ENCODE results near the gene MON2.
"Not testable (repeated sequence)": the region's sequence is repeated elsewhere in the genome, so short reads cannot be mapped to it uniquely, and the experiment has no call there.

MON2 gene

DNA sequence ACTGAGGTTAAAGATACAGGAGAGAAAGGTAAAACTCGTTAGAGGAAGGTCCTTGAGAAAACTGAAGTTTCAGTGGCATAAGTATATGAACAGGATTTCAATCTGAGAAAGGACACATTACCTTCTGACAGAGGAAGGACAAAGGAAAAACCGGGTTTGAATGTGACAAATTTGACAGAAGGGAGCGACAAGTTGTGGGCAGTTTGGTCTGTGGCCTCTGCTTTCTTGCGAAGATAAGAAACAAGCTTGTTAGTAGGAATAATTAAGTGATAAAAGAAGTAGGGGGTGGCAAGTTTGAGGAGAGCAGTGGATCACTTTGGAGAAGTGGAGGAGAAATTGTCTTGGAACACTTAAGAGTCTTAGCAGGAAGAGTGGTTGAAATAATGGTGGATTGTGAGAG, 5.1 kb downstream of the MON2 start:
- no peak for DNase-seq

DNA sequence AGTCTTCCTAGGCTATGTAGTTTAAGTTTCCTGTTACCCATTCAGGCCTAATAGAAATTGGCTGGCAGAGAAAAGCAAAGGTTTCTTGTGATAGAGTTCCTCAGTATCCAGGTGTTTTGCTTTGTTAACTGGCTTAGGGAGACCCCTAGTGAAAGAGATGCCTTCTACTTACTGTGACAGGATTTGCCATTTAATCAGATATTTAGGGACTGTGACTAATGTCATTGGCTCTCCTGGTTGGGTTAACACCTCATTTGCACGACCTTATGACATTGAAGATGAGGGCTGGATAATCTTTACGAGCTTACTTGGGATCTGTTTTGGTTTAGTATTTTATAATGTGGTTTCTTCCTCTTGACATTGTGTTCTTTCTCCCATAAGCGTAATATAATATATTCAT, 5.8 kb downstream of the MON2 start:
- DNase-seq: no peak

DNA sequence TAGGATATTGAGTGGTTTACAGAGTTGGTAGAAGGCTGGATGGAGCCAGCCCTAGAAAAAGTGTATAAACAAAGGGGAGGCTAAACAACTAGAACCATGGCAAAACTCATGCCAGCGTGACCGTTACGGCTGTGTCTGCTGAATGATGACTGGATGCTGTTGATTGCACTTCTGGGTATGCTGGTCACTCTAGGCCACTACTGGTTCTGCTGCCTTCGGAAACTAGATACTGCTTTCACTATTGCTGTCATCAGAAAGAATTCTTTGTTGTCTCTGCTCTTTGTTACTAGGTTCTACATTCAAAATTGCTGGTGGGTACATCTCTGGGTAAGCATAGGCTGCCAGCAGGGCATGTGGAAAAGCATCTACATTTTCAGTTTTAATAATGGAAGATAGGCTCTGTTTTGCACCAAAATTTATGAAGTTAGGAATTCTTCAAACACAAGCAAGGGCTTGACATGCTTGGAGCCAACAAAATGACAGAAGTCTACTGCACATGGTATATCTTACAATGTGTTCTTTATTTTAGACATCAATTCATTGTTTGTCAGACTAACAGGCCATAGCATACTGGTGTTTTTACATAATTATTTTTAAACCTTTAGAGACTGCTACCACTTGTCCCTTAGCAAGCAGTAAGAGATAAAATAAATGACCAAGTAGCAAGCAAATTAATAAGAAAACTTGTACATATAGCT, 15.4 kb downstream of the MON2 start:
- DNase-seq: no peak

DNA sequence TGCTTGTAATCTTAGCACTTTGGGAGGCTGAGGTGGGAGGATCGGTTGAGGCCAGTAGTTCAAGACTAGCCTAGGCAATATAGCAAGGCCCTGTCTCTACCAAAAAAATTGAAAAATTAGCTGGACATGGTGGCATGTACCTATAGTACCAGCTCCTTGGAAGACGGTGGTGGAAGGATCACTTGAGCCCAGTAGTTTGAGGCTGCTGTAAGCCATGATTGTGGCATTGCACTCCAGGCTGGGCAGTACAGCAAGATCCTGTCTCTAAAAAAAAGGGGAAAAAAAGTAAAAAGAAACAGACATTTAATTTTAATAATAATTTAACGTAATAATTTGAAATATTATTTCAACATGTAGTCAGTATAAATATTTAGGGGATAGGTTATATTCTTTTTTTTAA, 16.1 kb downstream of the MON2 start:
- no peak for DNase-seq

DNA sequence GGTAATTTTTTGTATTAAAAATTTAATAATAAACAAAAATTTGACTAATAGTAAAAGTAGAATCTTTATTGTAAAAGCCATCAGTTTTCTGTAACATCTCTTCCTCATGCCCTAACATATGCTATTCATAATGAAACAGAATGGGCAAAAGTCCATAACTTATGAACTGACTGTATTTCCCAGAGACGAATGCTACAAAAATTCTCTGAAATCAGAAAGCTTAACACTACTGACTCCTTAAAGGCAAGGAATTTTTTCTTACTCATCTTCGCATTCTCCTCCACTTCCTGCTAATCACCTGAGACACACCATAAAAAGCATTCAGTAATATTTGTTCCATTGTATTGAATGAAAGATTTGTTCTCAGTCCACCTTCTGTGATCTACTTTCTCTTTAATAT, 17.6 kb downstream of the MON2 start:
- DNase-seq: no peak

DNA sequence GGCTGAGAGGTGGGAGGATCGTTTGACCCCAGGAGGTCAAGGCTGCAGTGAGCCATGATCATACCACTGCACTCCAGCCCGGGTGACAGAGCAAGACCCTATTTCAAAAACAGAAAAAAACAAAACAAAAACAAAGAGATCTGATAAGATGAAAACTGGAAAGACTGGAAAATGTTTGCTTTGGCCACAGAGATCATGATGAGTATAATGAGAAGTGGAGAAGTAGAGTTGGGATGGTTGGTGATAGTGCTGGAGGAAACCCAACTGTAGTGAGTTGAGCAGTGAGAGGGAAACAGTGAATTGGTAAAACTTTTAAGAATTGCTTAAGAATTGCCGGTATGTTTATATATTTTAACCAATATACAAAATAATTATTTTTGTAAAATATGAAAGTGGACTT, 39.2 kb downstream of the MON2 start:
- DNase-seq: no peak

DNA sequence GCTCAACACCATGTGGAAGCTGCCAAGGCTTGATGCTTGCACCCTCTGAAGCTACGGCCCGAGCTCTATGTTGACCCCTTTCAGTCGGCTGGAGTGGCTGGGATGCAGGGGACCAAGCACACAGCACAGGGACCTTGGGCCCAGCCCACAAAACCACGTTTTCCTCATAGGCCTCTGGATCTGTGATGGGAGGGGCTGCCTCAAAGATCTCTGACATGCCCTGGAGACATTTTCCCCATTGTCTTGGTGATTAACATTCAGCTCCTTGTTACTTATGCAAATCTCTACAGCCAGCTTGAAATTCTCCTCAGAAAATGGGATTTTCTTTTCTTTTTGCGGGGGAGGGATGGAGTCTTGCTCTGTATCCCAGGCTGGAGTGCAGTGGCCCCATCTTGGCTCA, 46.3 kb downstream of the MON2 start:
- DNase-seq: no peak

DNA sequence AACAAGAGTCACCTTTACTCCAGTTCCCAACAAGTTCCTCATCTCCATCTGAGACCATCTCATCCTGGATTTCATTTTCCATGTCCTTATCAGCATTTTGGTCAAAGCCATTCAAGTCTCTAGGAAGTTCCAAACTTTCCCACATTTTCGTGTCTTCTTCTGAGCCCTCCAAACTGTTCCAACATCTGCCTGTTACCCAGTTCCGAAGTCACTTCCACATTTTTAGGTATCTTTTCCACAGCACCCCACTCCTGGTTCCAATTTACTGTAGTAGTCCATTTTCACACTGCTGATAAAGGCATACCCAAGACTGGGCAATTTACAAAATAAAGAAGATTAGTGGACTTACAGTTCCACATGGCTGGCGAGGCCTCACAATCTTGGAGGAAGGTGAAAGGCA, 47.5 kb downstream of the MON2 start:
- not testable (repeated sequence) for DNase-seq

DNA sequence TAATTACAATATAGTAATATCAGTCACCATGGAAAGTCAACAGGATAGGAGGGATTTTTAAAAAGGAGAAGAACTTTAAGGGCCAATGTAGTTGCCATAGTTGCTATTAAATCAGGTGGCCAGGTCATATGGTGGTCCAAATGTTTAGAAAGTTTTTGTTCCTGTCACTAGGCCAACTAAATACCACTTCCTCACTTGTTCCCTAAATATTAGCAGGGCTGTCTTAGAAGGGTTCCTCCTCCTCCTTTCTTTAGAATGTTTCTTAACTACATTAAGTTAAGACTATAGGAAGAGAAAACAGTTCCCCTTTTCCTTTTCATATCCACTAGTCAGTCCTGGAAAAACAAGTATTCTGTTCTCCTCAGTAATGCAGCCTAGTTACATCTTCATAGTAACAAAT, 50.3 kb downstream of the MON2 start:
- no peak for DNase-seq

DNA sequence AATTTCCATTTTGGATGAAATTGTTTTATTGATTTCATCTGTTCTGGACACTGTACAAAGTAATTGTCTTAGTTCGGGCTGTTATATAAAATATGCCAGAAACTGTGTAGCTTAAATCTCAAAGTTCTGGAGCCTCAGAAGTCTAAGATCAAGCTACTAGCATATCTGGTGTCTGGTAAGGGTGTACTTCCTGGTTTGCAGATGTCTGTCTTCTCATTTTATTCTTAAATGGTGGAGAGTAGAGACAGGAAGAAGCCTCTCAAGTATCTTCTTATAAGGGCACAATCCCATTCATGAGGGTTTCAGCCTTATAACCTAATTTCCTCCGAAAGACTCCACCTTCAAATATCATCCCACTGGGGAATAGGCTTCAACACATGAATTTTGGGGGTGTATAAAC, 51.3 kb downstream of the MON2 start:
- DNase-seq: no peak

DNA sequence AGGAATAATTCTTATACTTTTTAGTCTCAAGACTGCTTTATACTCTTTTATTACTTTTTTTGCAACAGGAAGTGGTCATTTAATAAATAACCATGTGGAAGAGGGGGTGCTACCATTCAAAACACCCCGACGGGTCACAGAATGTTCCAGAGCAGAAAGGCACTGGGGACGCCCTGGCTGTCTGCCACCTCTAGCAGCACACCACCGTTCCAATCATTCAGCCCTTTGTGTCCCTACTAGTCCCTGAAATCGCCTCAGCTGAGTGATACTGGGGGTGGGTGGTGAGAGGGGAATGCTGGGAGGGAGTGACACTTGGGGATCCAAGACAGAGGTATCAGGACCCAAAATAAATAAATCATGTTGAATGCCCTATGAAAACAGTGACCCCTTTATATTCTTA, 52.4 kb downstream of the MON2 start:
- no peak for DNase-seq

DNA sequence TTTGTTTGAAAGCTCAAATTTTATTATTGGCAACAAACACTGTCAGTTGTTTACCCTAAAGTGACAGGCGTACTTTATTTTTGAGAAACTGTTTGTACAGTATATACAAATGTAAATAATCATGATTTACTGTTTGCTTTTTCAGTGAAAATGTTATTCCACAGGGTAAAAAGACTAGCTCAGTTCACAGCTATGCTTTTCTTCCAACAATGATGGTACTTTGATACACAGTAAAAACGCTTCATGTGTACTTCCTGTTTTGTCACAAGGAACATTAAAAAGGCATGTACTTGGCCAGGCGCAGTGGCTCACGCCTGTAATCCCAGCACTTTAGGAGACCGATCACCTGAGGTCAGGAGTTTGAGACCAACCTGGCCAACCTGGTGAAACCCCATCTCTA, 53.7 kb downstream of the MON2 start:
- no peak for DNase-seq

DNA sequence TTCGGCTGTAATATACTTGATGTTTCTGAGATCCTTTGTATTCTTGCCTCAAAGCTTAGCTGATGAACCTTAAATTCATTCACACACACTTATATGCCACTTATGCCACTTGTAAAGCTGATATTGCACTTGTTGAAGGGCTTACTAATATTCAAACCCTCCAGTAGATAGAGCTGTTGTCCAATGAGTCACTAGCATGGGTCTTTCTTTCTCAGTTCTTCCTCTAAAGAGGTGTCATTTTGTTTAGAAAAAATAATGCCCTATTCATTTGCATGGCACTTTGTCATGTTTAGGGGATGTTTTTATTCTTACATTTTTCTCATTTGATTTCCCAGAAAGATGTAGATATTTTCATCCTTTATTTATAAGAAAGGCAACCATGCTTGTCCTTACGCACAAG, 56.4 kb downstream of the MON2 start:
- DNase-seq: no peak

DNA sequence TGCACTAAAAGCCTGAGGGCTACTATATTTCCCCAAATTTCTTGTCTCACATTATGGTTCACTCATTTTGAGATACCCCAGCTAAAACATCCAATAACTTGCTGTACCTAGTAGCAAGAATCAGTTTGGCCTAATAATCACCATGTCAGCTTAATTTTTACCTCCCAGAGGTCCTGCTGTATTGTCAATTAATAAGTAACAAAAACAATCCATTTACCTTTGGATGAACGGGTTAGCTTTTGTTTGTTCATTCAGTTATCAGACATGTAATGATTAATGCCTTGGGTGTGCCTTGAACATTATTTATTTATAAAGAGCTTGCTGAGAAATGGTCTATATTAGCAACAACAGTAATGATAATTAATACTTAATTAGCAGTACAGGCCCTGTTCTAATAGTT, 57.0 kb downstream of the MON2 start:
- DNase-seq: no peak

DNA sequence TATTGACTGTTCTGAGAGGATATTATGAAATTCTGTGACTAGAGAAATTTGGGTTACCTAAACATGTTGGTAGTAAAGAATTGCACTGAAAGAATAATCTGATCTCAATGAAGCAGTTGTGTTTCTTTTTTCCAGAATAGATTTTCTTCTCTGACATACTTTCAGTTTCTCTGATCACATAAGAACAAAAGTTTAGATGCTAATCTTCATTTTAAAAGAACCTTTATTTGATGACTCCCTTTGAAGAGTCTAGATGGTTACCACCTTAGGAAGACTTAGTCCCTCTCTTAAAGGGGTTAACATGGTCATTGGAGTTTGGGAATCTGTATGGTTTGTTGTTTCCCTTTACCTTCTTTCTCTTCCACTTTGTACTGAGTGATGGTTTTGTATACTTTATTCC, 58.6 kb downstream of the MON2 start:
- DNase-seq: no peak

DNA sequence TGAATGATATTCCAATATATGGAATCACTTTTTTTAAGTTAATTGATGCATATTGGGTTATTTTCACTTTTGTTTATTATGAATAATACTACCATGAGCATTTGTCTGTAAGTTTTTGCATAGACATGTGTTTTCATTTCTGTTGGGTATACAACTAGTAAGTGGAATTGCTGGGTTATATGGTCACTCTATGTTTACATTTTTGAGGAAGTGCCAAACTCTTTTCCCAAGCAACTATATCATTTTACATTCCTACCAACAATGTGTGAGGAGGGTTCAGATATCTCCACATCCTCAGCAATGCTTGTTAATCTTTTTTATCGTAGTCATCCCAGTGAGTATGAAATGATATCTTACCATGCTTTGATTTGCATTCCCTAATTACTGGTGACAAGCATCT, 64.0 kb downstream of the MON2 start:
- DNase-seq: no peak

DNA sequence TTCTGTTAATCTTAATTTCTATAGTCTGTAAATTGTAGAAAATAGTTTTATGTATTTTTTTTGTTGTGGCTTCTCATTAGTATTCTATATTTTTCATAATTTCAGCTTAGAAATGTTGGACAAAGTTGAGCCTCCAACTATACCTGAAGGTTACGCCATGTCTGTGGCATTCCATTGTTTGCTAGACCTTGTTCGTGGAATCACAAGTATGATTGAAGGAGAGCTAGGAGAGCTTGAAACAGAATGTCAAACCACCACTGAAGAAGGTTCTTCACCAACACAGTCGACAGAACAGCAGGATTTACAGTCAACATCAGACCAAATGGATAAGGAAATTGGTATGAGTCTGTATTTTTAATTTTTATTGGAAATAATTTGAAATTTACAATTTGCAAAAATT, 65.7 kb downstream of the MON2 start:
- DNase-seq: no peak

DNA sequence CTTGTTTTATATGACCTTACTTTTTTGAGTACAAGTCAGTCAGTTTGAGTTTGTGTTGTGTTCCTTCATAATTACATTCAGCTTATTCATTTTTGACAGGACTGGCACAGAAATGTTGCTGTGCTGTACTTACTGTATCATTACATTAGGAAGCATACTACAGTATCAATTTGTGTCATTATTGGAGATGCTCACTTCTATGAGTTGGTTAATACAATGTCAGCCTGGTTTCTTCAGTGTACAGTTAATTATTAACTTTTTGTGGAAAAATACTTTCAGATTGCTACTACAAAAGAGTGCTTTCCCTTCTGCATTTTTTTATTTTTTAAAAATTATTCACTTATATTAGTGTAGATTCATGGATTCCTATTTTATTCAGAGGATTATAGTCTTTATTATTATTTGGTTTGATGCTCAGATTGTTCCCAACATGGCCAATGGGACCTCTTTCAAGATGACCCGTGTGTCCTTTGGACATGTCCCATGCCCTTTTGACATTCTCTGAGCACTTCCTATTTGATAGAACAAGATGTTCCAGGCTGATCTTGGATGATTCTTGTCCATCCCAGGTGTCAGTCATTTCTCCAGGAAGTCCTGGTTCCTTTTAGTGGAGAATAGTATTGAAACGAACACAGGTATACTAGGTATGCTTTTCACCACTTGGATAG, 66.6 kb downstream of the MON2 start:
- DNase-seq: no peak

DNA sequence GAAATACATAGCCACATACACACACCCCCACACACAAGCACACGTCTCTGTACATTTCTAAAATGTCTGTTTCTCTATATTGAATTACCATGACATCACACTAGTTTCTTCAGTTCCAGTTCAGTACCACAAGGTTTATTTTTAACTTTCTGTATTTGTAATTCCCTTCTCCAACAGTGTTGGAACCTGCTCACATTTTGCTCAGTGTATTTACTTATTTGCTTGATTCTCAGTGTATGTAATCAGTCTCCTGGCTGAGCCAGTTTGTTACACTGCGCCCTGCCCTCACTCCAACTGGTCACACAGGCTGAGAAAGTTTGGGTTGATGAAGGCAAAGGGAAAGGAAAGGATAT, 67.1 kb downstream of the MON2 start:
- no peak for DNase-seq

DNA sequence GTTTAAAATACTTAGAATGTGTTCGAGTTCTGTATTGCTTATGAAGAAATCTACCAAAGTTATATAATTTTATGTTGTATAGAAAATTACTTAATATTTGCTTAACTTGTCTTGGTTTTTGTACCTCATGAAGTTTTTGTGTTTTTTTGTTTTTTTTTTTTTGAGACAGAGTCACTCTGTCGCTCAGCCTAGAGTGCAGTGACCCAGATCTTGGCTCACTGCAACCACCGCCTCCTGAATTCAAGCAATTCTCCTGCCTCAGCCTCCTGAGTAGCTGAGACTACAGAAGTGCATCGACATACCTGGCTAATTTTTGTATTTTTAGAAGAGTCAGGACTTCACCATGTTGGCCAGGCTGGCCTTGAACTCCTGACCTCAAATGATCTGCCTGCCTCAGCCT, 69.9 kb downstream of the MON2 start:
- no peak for DNase-seq

DNA sequence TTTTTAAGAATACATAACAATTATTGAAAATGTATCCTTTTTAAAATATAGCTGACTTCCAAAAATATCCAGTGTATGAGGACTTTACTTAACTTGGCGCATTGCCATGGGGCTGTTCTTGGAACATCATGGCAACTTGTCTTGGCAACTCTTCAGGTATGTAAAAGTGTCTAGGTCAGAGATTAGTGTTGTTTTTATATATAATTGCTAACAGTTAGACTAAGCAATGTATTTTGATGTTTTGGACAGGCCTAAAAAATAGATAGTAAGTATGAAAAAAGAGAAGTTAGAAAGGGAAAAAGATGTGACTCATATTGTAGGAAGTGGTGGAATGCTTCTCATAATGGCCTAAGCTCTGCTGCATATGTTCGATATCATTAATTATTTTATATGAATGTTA, 70.9 kb downstream of the MON2 start:
- DNase-seq: no peak

DNA sequence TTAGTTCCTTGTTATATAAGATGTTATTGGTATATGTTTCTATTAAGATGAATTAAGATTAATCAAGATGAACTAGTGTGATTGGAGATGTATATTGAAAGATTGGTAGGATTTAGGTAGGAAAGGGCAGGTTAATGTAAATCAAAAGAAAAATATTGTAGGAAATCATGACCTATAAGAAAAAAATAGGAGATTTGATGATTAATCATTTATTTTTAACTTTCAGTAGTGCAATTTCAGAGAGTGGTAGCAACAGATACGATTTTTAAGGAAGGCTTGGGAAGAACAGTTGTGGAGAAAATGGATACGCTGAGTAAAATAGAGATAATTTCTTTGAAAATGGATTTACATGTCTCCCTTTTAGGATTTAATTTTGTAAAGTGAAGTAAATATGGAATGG, 73.7 kb downstream of the MON2 start:
- no peak for DNase-seq

DNA sequence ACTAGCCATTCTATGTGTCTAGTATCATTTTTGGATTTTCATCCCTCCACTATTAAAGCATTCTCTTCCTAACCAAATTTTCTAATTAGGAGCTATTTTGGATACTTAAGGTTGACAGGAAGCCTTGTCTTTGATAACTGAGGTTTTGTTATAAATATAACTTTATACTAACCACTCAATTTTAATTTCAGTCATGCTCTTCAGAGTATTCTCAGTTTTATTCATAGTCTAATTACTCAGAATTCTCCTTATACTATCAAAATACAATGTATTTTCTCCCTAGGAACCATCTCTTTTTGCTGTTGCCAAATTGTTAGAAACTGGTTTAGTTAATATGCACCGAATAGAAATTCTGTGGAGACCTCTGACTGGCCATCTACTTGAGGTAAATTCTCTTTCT, 76.2 kb downstream of the MON2 start:
- DNase-seq: no peak

DNA sequence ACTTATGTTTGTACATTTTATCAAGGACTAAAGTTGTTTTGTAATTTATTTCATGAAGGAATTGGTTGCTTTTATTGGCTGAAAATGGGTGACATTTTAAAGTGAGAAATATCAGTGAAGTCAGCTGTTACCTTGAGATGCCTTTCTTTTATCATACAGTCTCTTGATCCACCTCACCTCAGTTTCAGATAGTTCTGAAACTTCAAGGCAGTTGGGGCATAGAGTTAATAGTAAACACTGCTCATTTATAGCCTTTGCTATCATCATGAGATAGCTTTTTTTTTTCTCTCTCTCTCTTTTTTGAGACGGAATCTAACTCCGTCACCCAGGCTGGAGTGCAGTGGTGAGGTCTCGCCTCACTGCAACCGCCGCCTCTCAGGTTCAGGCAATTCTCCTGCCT, 76.7 kb downstream of the MON2 start:
- DNase-seq: no peak

DNA sequence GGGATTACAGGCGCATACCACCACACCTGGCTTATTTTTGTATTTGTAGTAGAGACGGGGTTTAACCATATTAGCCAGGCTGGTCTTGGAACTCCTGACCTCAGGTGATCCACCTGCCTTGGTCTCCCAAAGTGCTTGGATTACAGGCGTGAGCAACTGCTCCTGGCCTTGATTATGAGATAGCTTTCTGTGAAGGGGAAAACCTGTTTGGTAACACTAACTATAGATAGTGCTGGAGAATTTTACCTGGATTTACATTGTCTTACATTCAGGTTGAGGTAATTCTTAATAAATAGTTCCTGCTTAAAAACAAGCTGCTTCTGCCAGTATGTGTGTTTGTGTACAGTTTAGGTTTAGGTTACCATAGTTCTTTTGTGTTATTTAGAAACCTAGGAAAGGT, 77.1 kb downstream of the MON2 start:
- no peak for DNase-seq

Data from activated CD4-positive, alpha-beta T cell treated with anti-CD3 and anti-CD28 coated beads, Interleukin-2, amount 50 U/mL, for 4 hours (primary cell).